PC-9 (cell line): ENCODE data around the gene CDC123. TPM values are rescaled to one million over a fixed set of nuclear protein-coding genes. Genes with fewer than 3 reads are reported as not detected.

Experiments
- BruUV-seq: library from RNA; stranded (reverse); fragments of 400-500 nt; replicated peaks from 2 replicates; lab custom pipeline; 2021; lab: Mats Ljungman, UMichigan
- CTCF ChIA-PET: fragments of 300-600 bp; sonication (Branson Sonifier 250); formaldehyde crosslinking; loops from one replicate; lab custom pipeline; 2022; ENCODE audit warnings: antibody characterized with exemption; lab: Charles Lee
- POLR2A ChIA-PET: fragments of 300-600 bp; sonication (Branson Sonifier 250); formaldehyde crosslinking; loops from one replicate; lab custom pipeline; 2022; ENCODE audit warnings: antibody characterized with exemption; ENCODE audit not compliant: unreplicated experiment; lab: Charles Lee
- DNase-seq, 2 experiments: peaks; one replicate each; pipeline versions ENCODE4 v3.0.0 to v3.0.0-alpha.2; 2015 to 2022; ENCODE audit warnings: mixed read lengths in 1 of 2
- H2AFZ ChIP-seq: fragments of 200-600 bp; sonication (generic); 2 replicates; pipeline ENCODE4 v1.8.1; 2017; ENCODE audit warnings: antibody characterized with exemption
- H3F3A ChIP-seq: fragments of 200-600 bp; sonication (generic); 2 replicates; pipeline ENCODE4 v1.8.1; 2017; ENCODE audit warnings: antibody characterized with exemption, mild to moderate bottlenecking, low read depth; ENCODE audit not compliant: insufficient read depth
- H3K27ac ChIP-seq: fragments of 200-600 bp; sonication (generic); 2 replicates; pipeline ENCODE4 v1.6.1; 2016; ENCODE audit warnings: mixed run types
- H3K27me3 ChIP-seq: fragments of 200-600 bp; sonication (generic); 2 replicates; pipeline ENCODE4 v1.6.1; 2016; ENCODE audit warnings: low read depth, mixed run types; ENCODE audit not compliant: insufficient read depth
- H3K36me3 ChIP-seq: fragments of 200-600 bp; sonication (generic); 2 replicates; pipeline ENCODE4 v1.6.1; 2016; ENCODE audit warnings: low read depth, mixed run types
- H3K4me1 ChIP-seq: fragments of 200-600 bp; sonication (generic); replicated peaks from 2 replicates; pipeline ENCODE4 v1.6.1; 2016; ENCODE audit warnings: mixed run types; ENCODE audit not compliant: insufficient read depth
- H3K4me2 ChIP-seq: fragments of 200-600 bp; sonication (generic); 2 replicates; pipeline ENCODE4 v1.6.1; 2017; ENCODE audit warnings: mixed run types
- H3K4me3 ChIP-seq: fragments of 200-600 bp; sonication (generic); 2 replicates; pipeline ENCODE4 v1.6.1; 2016; ENCODE audit warnings: mixed run types
- H3K79me2 ChIP-seq: fragments of 200-600 bp; sonication (generic); 2 replicates; pipeline ENCODE4 v1.6.1; 2017; ENCODE audit warnings: low read depth, mixed run types
- H3K9me2 ChIP-seq: fragments of 200-600 bp; sonication (generic); 2 replicates; pipeline ENCODE4 v1.8.1; 2017; ENCODE audit warnings: mild to moderate bottlenecking; ENCODE audit not compliant: insufficient read depth
- H3K9me3 ChIP-seq: fragments of 200-600 bp; sonication (generic); 2 replicates; pipeline ENCODE4 v1.8.1; 2016; ENCODE audit warnings: low read depth; ENCODE audit not compliant: insufficient read depth
- H4K20me1 ChIP-seq: fragments of 200-600 bp; sonication (generic); 2 replicates; pipeline ENCODE4 v1.8.1; 2017; ENCODE audit not compliant: insufficient read depth
- EZH2 ChIP-seq: fragments of 200-600 bp; sonication (generic); IDR thresholded peaks from 2 replicates; pipeline ENCODE4 v1.8.0; 2017; ENCODE audit warnings: antibody characterized with exemption, low read depth
- intact Hi-C: fragments of 100-400 bp; cut with micrococcal nuclease; formaldehyde crosslinking; loops from one replicate; pipeline ENCODE4 v1.10.0; 2022; ENCODE audit not compliant: unreplicated experiment
- total RNA-seq: library from RNA; stranded (reverse); gene quantifications from 2 replicates; pipeline ENCODE4 v1.2.3, GENCODE V29; 2021
- TF ChIP-seq, protein P1 (sequence below): fragments of 200-600 bp; sonication (generic); conservative IDR thresholded peaks from 2 replicates; pipeline ENCODE4 v1.6.1; 2017; ENCODE audit warnings: mixed run types, antibody characterized with exemption, mild to moderate bottlenecking, moderate library complexity

Gene CDC123
- total RNA-seq, 1 experiment from 2014 or later = 86.0 TPM

DNA sequence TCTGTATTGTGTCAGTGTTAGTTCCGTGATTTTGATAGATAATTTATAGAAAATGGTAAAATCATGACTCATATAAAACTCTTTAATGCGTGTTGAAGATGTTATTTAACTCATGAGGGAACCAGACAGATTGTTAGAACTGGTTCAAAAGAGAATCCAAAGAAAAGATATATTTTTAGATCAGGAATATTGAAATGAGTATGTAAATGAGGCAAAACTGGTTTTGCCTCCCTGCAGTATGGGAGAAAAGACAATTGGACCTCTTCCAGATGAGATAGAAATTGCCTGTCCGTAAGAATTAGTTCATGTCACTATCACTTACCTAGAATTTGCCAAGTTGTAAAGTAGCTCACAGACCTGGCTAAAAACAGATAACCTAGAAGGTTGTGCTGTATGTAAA is 17.6 kb downstream of the CDC123 start:
- Histone ChIP-seq H3K4me2 (no peak overlapping the region), H3K79me2 (0 out of 2 replicates have a peak, but pooled peaks cover 4% of the 10 kb centered on the region), H3K27me3 (no peaks in the 10 kb centered on the region), H2AFZ (no peak overlapping the region), H4K20me1 (peaks cover 6% of the 10 kb centered on the region), H3K4me1 (no peaks in the 10 kb centered on the region), H3K4me3 (no peak overlapping the region), H3K9me2 (no peaks in the 10 kb centered on the region), H3K36me3 (peaks cover 19% of the 10 kb centered on the region; the same call in 1 of the 2 replicates), H3F3A (peaks cover 5% of the 10 kb centered on the region; the same call in 1 of the 2 replicates), H3K9me3 (no peaks in the 10 kb centered on the region), H3K27ac (no peak overlapping the region)
- no peak for DNase-seq
- POLR2A ChIA-PET = no interaction called here
- CTCF ChIA-PET = no interaction called here
- no TSS peak for BruUV-seq
- intact Hi-C loops = loop anchor here (1.0 to 5.0 kb wide), 4 partner anchors 444 to 861 kb away; no protein-coding TSS in a partner anchor
- TF ChIP-seq EZH2 = no peak
- TF ChIP-seq, protein P1, sequence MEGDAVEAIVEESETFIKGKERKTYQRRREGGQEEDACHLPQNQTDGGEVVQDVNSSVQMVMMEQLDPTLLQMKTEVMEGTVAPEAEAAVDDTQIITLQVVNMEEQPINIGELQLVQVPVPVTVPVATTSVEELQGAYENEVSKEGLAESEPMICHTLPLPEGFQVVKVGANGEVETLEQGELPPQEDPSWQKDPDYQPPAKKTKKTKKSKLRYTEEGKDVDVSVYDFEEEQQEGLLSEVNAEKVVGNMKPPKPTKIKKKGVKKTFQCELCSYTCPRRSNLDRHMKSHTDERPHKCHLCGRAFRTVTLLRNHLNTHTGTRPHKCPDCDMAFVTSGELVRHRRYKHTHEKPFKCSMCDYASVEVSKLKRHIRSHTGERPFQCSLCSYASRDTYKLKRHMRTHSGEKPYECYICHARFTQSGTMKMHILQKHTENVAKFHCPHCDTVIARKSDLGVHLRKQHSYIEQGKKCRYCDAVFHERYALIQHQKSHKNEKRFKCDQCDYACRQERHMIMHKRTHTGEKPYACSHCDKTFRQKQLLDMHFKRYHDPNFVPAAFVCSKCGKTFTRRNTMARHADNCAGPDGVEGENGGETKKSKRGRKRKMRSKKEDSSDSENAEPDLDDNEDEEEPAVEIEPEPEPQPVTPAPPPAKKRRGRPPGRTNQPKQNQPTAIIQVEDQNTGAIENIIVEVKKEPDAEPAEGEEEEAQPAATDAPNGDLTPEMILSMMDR = no peak

DNA sequence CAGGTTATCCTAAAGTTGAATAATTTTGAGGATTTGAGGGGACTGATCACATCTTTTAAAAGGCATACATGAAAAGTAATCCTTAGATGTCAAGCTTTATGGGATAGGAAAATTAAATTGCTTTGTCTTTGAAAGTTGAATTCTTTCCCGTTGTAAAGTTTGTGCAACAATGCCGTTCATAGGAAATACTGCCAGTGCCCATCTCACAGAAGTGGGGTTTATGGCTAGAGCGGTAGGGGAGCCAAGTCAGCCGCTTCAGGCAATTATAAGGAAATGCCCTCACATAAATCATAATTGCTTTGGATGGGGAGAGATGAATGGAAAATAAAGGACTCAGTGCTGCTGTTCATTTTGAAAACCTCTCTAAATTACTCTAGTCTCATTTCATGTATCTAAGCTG is 18.1 kb downstream of the CDC123 start:
- no peaks in the 10 kb centered on the region for H3K9me2 ChIP-seq
- no peak for DNase-seq
- peaks cover 22% of the 10 kb centered on the region; the same call in 1 of the 2 replicates for H3K36me3 ChIP-seq
- H3K9me3 ChIP-seq = no peaks in the 10 kb centered on the region
- H3F3A ChIP-seq = peaks cover 5% of the 10 kb centered on the region; the same call in 1 of the 2 replicates
- no peak overlapping the region for H2AFZ ChIP-seq
- POLR2A ChIA-PET = no interaction called here
- H3K27ac ChIP-seq = no peak overlapping the region
- intact Hi-C loops = loop anchor here (1.0 to 5.0 kb wide), 4 partner anchors 443 to 861 kb away; no protein-coding TSS in a partner anchor
- H4K20me1 ChIP-seq = peaks cover 6% of the 10 kb centered on the region
- CTCF ChIA-PET = no interaction called here
- H3K4me3 ChIP-seq = no peak overlapping the region
- H3K27me3 ChIP-seq = no peaks in the 10 kb centered on the region
- BruUV-seq = no TSS peak
- no peak for TF ChIP-seq EZH2
- TF ChIP-seq, protein P1 = no peak
- 0 out of 2 replicates have a peak, but pooled peaks cover 4% of the 10 kb centered on the region for H3K79me2 ChIP-seq
- H3K4me2 ChIP-seq = no peak overlapping the region
- no peaks in the 10 kb centered on the region for H3K4me1 ChIP-seq

DNA sequence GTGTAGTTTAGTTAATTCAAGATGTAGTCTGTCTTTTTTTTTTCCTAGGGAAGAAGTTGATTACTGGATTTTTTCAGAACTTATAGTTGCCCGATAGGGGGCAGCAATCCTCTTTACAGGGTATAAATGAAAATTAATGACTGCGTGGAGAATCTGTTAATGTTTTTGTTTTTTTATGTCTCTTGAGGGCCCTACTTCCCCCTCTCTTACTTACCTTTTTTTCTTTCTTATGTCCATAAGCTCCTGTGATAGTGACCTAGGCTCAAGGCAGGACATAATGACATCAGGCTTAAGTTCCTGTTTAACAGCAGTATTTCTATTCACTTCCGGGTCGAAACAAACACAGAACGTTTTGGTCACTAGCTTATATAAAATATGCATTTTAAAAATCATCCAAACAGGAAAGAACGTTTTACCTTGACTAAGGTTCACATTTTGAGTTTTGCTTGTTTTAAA is 18.8 kb downstream of the CDC123 start:
- peak in 1 of 2 experiments; percentile 7 for DNase-seq
- Histone ChIP-seq H3K27ac (no peak overlapping the region), H3K4me2 (no peak overlapping the region), H3K4me3 (no peak overlapping the region), H3K36me3 (peaks cover 23% of the 10 kb centered on the region; the same call in 1 of the 2 replicates), H3K9me2 (no peaks in the 10 kb centered on the region), H3K27me3 (no peaks in the 10 kb centered on the region), H3F3A (peaks cover 5% of the 10 kb centered on the region; the same call in 1 of the 2 replicates), H3K79me2 (0 out of 2 replicates have a peak, but pooled peaks cover 4% of the 10 kb centered on the region), H3K4me1 (no peaks in the 10 kb centered on the region), H2AFZ (no peak overlapping the region), H4K20me1 (peaks cover 6% of the 10 kb centered on the region), H3K9me3 (no peaks in the 10 kb centered on the region)
- POLR2A ChIA-PET = no interaction called here
- BruUV-seq = no TSS peak
- CTCF ChIA-PET = interaction anchor here (0.6 to 0.7 kb wide), 3 partner anchors 10 to 1581 kb away, joined by 3 to 4 read pairs (median 3); no protein-coding TSS in a partner anchor
- TF ChIP-seq EZH2 = no peak
- TF ChIP-seq, protein P1 = peak; percentile 76
- intact Hi-C loops = loop anchor here (1.0 to 5.0 kb wide), 4 partner anchors 443 to 860 kb away; no protein-coding TSS in a partner anchor
